NOMO-1 (cell line): ENCODE data around the gene RNU11.
A peak's percentile ranks its signal among the peaks of the same experiment; 100 is the strongest.
"Not testable (repeated sequence)": the region's sequence is repeated elsewhere in the genome, so short reads cannot be mapped to it uniquely, and the experiment has no call there.

Source experiments
- DNase-seq, 2 experiments: peaks; one replicate each; lab custom pipeline; 2025; ENCODE audit not compliant: unreplicated experiment in 2 of 2; lab: John Stamatoyannopoulos, UW

Gene RNU11

DNA sequence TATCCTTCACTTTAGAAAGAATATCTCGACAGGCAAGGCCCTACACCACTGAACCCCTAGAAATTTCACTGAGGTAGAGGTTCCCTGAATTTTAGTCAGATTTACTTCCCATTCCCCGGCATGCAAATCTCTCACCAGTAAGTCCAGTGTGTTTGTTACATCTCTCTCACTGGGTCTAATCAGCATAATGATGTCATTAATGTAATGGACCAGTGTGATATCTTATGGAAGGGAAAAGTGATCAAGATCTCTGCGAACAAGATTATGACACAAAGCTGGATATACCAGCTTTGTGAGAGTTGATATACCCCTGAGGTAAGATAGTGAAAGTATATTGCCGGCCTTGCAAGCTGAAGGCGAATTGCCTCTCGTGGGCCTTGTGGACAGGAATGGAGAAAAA, 7.9 kb downstream of the RNU11 start:
- DNase-seq: no peak

DNA sequence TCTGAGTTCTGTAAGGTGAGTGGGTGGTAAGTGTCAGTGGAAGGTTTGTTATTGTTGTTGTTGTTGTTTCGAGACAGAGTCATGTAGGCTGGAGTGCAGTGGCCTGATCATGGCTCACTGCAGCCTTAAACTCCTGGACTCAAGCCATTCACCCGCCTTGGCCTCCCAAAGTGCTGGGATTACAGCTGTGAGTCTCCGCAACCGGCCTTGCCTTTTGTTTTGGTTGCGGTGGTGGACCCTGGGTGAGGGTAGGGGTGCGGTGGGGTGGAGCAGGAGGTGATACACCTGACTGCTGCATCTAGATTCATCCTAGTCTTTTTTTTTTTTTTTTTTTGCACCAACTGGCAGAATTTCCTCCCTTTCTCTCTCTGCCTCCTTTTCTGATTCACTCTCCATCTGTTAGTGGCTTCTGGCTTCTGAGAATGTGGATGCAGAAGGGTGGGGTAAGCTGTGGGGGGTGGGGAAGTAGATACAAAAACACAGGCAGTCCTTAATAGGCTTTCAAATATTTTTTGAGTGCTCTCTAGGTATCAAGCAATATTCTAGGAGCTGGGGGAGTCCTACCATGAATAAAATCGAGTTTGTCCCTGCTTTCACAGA, 15.6 kb downstream of the RNU11 start:
- no peak for DNase-seq

DNA sequence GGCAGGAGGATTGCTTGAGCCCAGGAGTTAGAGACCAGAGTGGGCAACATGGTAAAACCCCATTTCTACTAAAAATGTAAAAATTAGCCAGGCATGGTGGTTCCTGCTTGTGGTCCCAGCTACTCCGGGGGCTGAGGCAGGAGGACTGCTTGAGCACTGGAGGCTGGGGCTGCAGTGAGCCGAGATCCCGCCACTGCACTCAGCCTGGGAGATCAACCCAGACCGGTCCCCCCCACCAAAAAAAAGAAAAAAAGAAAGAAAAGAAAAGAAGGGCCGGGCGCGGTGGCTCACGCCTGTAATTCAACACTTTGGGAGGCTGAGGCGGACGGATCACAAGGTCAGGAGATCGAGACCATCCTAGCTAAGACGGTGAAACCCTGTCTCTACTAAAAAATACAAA, 18.4 kb downstream of the RNU11 start:
- no peak for DNase-seq

DNA sequence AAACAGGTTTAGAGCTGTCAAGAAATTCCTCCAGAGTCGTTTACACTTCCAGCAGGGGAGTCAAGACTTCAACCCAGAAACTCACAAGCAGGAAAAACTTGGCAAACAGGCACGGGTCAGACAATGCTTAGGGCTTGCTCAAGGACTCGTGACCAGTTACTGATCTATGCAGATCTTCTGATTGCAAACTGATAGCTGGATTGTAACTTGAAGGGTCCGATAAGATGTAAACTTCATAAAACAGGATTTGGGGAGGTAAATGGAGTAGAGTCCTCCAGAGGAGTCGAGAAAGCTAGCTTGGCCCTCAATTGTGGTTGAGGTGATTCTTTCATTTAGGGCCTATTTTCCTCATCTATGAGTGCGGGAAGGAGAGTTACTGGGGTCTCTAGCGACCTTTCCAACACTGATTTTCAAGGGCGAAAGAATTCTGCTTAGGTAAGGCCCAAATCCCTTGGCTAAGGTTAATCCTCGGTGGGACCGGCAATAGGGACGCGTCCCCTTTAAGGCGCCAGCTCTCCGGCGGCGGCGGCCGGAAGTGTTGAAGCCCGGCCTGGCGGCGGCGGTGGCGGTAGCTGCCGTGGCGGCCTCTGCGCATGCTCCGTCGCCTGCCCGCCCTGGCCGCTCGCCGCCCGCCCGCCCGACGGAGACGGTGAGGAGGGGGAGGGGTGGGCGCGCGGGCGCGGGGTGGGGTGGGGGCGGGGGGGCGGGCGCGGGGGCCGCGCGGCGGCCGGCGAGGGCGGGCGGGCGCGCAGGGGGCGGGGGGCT, 20.0 kb downstream of the RNU11 start, which contains the start of gene GMEB1:
GMEB1 (plus strand) TSS at position 594 of the 765 bp plus-strand sequence. CDS start 14,829 bp downstream, outside the sequence.
- peak; percentile 78 to 91 for DNase-seq

DNA sequence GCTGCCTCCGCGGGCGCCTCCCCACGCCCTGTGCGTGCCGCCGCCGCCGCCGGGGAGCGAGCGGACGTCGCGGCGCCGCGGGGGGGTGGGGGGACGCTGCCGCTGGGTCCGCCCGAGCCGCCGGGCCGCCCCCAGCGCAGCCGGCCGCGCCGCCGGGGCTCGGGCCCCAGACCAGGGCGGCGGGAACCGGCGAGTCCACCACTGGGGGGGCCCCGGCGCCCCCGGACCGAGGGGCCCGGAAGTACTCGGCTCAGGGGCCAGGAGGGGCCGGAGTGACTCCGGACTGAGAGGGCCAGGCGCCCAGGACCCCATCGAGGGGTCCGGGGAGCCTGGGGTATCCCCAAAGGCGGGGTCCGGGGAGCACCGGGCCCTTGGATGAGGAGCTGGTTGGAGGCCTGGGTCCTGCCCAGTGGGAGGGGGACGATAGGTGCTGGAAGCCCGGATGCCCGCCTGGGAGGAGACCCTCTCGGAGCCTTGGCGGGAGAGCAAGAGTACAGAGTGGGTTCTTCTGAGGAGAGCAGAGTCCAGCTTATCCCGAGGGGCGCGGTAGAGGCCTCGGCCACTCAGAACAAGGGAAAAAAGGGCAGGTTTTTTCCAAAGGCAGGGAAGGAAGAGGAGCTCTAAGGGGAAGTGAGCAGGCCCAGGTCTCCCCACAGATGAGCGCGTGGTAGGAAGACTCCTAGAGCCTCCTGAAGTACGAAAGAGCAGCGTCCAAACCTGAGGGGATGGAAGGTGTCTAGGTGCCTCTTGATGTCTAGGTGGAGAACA, 20.7 kb downstream of the RNU11 start:
- peak; percentile 60 to 77 for DNase-seq

DNA sequence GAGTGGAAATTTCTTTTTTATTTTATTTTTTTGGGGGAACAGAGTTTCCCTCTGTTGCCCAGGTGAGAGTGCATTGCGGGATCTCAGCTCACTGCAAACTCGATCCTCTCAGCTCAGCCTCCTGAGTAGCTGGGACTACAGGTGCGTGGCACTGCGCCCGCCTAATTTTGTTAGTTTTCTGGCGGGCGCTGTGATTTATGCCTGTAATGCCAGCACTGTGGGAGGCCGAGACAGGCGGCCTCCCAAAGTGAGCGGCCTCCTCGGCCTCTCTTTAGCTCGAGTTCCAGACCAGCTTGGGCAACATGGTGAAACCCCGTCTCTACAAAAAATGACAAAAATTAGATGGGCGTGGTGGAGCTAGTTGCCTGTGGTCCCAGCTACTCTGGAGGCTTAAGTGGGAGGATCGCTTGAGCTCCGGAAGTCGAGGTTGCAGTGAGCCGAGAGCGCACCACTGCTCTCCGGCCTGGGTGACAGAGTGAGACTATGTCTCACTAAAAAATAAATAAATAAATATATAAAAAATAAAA, 22.9 kb downstream of the RNU11 start:
- no peak for DNase-seq

DNA sequence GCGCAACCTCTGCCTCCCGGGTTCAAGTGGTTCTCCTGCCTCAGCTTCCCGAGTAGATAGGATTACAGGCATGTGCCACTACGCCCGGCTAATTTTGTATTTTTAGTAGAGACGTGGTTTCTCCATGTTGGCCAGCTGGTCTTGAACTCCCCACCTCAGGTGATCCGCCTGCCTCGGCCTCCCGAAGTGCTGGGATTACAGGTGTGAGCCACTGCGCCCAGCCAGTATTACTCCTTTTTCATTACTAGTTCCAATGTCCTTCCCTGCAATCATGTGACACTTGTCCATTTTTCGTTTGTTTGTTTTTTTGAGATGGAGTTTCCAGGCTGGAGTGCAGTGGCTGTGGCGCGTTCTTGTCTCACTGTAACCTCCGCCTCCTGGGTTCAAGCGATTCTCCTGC, 24.6 kb downstream of the RNU11 start:
- DNase-seq: not testable (repeated sequence)

DNA sequence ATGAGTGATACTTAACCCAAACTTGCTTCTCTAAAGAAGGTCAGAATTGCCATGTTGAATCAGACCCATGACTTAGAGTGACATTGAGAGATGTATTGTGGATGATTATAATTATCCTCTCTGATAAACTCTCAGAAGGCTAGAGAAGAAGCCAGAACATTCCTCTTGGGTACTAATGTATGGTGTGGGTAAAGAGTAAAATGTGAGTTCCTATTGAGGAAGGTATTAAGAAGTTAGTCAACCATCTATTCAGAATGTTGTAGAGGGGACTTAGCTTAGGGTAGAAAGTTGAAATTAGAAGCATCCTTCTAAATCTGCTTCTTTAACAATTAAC, 27.5 kb downstream of the RNU11 start:
- DNase-seq: no peak

DNA sequence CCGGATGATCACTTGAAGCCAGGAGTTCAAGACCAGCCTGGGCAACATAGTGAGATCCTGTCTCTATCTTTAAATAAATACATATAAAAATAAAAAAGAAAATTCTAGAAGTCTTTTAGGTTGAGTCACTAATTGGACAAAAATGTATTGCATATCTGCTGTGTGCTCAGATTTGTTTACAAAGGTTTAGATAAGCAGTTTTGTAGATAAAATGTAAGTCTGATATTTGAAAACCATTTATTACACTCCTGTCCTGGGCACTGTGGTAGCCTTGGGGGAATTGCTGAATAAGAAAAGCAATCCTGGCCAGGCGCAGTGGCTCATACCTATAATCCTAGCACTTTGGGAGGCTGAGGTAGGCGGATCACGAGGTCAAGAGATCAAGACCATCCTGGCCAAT, 31.8 kb downstream of the RNU11 start:
- no peak for DNase-seq

DNA sequence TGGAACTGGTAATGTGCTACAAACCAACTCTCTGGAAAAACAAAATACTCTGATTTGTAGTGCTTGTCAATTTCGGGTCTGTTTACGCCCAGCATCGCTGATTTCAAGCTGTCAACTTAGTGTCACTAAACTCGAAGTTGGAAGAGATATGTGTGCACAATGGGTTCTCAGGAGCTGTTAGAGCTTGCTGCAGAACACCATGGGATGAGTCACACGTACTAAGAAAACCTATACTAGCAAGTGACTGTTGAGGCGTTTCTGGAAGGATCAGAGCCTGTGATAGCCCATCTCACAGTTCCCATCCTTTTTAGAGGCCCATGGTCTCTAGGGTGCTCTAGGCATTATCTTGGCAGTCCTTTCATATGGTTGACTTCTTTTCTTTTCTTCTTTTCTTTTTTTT, 34.4 kb downstream of the RNU11 start:
- no peak for DNase-seq

DNA sequence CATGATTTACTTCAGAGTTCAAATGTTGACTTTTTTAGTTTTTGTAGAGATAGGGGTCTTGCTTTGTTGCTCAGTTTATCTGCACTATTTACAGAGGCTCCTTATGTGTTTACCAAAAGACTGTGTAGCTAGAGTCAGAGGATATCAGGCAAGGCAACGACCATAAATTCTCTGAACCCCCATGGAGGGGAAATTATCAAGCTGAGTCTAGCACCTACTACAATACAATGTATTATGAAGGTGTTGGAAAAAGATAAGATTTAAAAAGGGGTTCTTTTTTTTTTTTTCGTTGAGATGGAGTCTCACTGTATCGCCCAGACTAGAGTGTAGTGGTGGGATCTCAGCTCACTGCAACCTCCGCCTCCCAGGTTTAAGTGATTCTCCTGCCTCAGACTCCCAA, 36.5 kb downstream of the RNU11 start:
- DNase-seq: no peak

DNA sequence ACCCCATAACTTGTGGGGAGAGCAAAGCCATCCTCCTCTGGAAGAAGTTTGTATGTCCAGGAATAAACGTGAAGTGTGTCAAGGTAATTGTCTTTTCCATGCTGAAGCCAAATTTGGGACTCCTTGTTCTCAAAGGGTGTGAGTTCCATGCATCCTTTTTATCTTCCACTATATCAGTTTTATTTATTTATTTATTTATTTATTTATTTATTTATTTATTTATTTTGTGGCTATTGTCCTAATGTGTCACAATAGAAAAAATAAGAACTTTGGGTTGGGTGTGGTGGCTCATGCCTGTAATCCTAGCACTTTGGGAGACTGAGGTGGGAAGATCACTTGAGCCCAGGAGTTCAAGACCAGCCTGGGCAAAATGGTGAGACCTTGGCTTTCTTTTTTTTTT, 43.2 kb downstream of the RNU11 start:
- not testable (repeated sequence) for DNase-seq
